ENCODE results near the gene U2AF2. TPM values are rescaled to one million over a fixed set of nuclear protein-coding genes. Genes with fewer than 3 reads are reported as not detected.

U2AF2 gene
- total and polyA plus RNA-seq, 2 of the 4 experiments (the other 2 are of a cell fraction): 120 to 260 TPM

GRCh38 chr19:55609326-55609725, 45.5 kb upstream of the U2AF2 start:
- Histone ChIP-seq H3K4me1 (ENCODE audit: control insufficient read depth, insufficient read depth, low read length) (peaks cover 5% of the 10 kb centered on the region; the same call in 1 of the 2 replicates), H3K9ac (ENCODE audit: low read depth, low read length) (no peak overlapping the region), H2BK20ac (ENCODE audit: low read depth, low read length) (no peak overlapping the region), H3K14ac (replicated peaks; ENCODE audit: low read depth, low read length) (no peak overlapping the region), H2BK15ac (ENCODE audit: low read depth, low read length) (no peak overlapping the region), H3K27ac (ENCODE audit: insufficient read depth, low read length) (no peak overlapping the region), H3K4me2 (ENCODE audit: low read depth, low read length) (no peak overlapping the region), H3K18ac (ENCODE audit: low read depth, low read length) (no peak overlapping the region), H2AK5ac (ENCODE audit: low read depth, low read length) (no peak overlapping the region), H3K36me3 (ENCODE audit: control insufficient read depth, insufficient read depth, low read length) (peaks cover 24% of the 10 kb centered on the region), H3K27me3 (ENCODE audit: control insufficient read depth, insufficient read depth, low read length) (no peaks in the 10 kb centered on the region), H2AFZ (replicated peaks; ENCODE audit: low read length, poor library complexity) (no peak overlapping the region), H4K5ac (ENCODE audit: low read depth, low read length) (no peak overlapping the region), H2BK120ac (ENCODE audit: low read depth, low read length) (no peak overlapping the region), H4K20me1 (ENCODE audit: insufficient read depth, low read length) (peaks cover 42% of the 10 kb centered on the region), H3K56ac (ENCODE audit: extremely low read depth, insufficient read depth, low read length) (no peak overlapping the region), H3K4me3 (ENCODE audit: insufficient read depth, low read depth, low read length) (no peak overlapping the region), H3K9me3 (ENCODE audit: control insufficient read depth, insufficient read depth, low read length) (peaks cover 5% of the 10 kb centered on the region; the same call in 1 of the 2 replicates), H3K79me1 (ENCODE audit: low read depth in 1 of 2, low read length in 2 of 2) (peaks cover 44 to 76% of the 10 kb centered on the region in 2 experiments), H2BK5ac (ENCODE audit: low read depth, low read length, poor library complexity, severe bottlenecking) (no peak overlapping the region), H4K8ac (ENCODE audit: low read depth in 2 of 2, low read length in 2 of 2) (no peak overlapping the region), H4K91ac (ENCODE audit: insufficient read depth, low read depth, low read length) (no peak overlapping the region), H3K9me1 (ENCODE audit: insufficient read depth, low read length) (peaks cover 9% of the 10 kb centered on the region; the same call in 1 of the 2 replicates), H2AK9ac (replicated peaks; ENCODE audit: low read depth, low read length, poor library complexity) (no peak overlapping the region), H3K4ac (ENCODE audit: low read depth, low read length) (no peak overlapping the region), H3K23ac (ENCODE audit: low read depth, low read length) (no peak overlapping the region)
- in situ Hi-C loops (cut with MboI; ENCODE audit: low sequenced_read_pairs) (loop anchor here (5.0 kb wide), 1 partner anchor 92 kb away; no protein-coding TSS in a partner anchor), dilution Hi-C loops (cut with HindIII; ENCODE audit: low sequenced_read_pairs, unreplicated experiment) (no loop called here), intact Hi-C loops (cut with micrococcal nuclease) (no loop called here)
- WGBS, 2 experiments (ENCODE audit: extremely low coverage in 2 of 2, insufficient read length in 1 of 2): 92% methylated on average over 2 of the region's 5 CpGs; no CpG with 5 or more reads in 1 of the 2 experiments
- POLR2A ChIA-PET (ENCODE audit: unreplicated experiment): no interaction called here
- no peak for ATAC-seq (ENCODE audit: low read depth)
- DNase-seq: no peak
- CTCF ChIA-PET: no interaction called here
- TF ChIP-seq POLR2A (IDR thresholded peaks at IDR 0.05; ENCODE audit: low read depth, low read length): no peak
- TF ChIP-seq RAD21 (IDR thresholded peaks at IDR 0.05; ENCODE audit: low read length): no peak
- no peak for TF ChIP-seq BHLHE40 (IDR thresholded peaks at IDR 0.05; ENCODE audit: low read depth, low read length)
- TF ChIP-seq ELK1 (IDR thresholded peaks at IDR 0.05; ENCODE audit: borderline replicate concordance, low read depth, low read length): no peak
- TF ChIP-seq RFX5 (IDR thresholded peaks at IDR 0.05; ENCODE audit: low read depth, low read length): no peak
- TF ChIP-seq CEBPB (IDR thresholded peaks at IDR 0.05; ENCODE audit: low read depth, low read length): no peak
- TF ChIP-seq MAZ (IDR thresholded peaks at IDR 0.05; ENCODE audit: borderline replicate concordance, low read depth, low read length): no peak
- TF ChIP-seq SMC3 (IDR thresholded peaks at IDR 0.05; ENCODE audit: low read depth, low read length): no peak
- no TSS peak for BruUV-seq (replicated peaks)
